Superior temporal gyrus (tissue), 1 donor: ENCODE measurements around the gene KIF18B.
"Not testable (repeated sequence)": the region's sequence is repeated elsewhere in the genome, so short reads cannot be mapped to it uniquely, and the experiment has no call there.

ENCODE experiments used
- DNase-seq: peaks from one replicate; pipeline ENCODE4 v3.0.0-alpha.2; 2016; ENCODE audit errors: extremely low spot score

KIF18B gene

DNA sequence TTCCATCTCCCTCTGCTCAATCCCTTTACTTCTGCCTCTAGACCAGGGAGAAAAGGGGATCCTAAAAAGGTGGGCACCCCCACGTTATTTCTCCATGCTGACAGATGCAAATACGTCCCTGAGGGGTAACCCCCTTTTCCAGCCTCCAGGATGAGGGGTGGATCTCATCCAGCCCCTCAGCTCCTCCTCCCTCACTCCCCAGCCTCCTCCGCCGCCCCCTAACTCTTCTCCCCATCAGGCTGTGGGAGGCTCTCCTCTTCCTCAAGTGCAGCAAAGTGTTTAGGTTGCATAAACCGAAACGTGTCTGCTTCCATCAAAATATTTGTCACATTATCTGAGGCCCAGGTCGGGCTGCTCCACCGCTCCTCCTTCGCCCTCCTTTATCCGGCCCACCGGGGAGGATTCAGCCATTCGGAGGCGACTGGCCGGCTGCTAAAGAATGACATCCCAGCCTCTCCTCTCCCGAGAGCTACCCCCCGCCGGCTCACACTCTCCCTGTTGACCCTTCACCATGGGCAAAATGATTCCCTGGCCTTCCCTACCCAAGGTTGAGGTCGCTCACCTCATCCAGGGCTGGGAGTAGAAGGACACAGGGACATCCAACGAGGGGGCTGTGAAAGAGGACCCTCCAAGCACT lies 21.7 kb upstream of the KIF18B start:
- no peak for DNase-seq

DNA sequence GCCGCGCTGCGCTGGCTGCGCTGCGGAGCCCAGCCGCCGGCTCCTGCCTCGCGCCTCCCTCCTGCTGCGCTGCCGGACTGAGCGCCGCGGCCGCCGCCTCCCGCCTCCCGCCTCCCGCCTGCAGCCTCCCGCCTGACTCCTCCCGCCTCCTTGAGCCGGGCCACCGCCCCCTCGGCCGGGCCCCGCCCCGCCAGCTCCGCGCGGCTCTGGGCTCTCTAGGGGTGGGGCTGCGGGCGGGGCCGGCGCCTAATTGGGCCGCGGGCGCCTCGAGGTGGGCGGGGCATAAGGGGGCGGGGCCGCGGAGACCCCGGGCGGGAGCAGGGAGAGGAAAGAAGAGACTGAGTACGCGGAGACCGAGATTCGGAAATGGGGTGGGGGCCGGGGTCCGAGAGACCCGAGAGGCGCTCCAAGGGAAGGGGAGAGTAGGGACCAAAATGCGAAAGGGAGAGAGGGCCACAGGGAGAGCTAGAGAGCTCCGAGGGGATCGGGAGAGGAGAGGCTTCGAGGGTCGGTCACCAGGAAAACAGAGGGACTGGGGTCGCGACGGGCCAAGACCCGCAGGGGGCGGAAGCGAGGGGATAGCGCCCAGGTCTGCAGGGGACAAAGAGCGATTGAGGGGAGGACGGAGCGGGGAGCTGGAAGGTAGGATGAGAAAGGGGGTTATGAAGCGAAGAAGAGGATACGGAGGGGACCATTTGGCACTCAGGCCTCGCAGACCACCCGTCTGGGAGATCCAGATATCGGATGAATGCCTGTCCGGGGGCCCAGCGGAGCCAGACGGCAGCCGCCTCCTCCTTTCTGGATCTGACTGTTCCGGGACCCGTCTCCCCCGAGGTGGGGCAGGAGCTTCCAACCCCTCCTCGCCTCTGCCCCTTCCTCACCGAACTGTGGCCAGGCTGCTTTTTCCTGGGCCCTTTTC lies 20.9 kb upstream of the KIF18B start, which contains the start of gene C1QL1:
Gene C1QL1 (minus strand): TSS at position 79 of the 919 bp plus-strand sequence. CDS start 255 bp downstream, outside the sequence.
- DNase-seq, result peak; percentile 66

DNA sequence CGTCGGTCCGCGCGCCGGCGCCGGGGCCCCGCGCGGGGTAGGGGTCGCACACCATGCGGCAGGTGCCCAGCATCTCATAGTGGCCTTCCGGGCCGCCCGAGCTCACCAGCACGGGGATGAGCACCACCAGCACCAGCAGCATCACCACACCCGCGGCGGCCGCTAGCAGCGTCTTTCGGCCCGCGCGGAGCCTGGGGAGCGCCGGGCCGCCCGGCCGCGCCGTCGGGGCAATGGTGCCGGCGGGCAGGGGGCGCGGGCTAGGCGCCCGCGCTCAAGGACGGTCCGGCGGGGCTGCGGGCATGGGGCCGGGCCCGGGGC lies 20.3 kb upstream of the KIF18B start:
- no peak for DNase-seq

DNA sequence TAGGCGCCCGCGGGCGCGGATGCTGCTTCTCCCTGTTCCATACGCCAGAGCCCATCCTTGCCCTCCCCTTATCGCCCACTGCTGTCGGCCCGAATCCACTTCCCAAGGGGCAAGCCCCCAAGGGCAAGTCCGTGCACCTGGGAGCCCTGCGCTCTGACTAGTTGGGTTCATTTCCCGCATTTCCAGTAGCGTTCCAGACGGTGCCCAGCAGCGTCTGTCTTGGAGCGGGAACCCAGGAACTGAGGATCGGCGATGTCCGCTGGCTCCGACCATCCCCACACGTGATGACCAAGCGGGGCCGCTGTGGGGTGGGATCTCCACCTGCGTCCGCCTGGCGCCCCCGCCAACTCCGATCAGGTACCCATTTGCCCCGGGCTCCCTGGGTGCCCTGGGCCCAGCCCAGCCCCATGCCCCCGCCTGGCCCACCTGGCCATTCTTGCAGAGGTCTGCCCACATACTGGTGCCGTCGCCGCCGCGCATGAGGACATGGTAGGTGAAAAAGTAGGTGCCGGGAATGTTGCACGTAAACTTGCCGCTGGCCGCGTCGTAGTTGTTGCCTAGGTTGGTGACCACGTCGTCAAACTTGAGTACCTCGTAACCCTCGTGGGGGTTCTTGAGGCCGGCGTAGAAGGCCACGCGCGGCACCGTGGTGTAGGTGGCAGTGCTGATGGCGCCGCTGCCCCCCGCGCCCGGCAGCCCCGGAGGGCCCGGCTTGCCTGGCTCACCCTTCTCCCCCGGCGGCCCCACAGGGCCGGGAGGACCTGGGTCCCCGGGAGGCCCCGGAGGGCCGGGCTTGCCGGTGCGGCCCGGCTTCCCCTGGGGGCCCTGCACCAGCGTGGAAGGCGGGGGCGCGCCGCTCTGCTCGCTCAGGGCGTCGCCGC lies 19.7 kb upstream of the KIF18B start:
- no peak for DNase-seq

DNA sequence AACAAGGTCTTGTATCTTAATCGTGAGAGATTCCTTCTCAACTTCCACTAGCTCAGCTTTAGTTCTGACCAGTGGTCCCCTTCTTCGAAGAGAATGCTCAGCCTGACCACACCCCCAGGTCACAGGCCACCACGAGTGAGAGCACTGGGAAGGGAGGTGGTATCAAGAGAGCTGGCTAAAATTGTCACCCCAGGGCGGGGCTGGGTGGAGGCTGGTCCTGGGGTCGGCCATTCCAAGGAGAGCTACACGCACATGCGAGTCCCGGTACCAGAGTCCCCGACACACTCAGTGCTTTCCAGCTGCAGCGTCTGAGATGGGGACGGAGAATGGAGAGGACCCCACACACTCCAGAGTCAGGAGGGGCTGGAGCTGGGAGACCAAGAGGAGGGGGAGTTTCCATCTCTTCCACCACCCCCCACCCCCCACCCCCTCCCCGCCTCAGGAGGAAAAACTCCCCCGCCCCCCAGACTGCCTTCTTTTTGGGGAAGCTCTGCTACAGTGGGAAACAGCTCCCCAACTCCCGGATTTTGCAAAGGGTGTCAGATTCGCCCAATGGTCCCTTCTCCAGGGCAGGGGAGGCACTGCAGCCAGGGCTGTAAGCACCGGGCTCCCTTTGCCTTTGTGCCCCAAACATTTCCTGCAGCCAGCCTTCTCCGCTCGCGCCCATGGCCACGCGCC lies 18.9 kb upstream of the KIF18B start:
- no peak for DNase-seq

DNA sequence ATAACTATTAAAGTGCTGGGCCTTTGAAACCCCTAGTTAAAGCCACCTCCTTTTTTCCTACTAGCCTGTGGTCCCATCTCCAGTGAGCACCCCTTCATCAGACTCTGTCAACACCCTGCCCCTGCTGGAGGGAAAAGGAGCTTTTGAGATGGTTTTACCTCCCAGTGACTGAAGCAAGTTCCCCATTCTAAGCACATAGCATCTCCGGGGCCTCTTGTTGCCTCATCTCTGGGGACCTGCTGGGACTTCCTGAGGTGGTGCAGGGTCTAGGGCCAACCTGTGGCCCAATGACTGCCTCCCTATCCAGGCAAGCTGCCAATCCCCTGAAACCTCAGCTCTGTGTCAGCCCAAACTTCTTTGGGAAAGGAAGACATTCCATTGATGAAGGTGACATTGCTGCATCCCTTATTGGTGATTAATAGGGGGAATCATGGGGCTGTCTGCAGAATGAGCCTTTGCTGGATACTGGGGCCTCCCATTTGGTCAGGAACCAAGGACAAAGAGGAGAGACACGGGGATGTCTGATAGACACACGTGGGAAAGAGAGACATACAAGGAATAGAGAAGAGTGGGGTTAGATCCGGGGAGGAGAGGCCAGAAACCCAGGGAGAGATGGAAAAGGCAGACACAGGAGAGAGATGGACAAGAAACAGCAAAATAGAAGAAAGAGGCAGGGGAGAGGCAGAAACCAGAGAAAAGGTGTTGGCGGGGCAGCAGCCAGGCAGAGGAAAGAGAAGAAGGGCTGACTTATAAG lies 18.1 kb upstream of the KIF18B start:
- no peak for DNase-seq

DNA sequence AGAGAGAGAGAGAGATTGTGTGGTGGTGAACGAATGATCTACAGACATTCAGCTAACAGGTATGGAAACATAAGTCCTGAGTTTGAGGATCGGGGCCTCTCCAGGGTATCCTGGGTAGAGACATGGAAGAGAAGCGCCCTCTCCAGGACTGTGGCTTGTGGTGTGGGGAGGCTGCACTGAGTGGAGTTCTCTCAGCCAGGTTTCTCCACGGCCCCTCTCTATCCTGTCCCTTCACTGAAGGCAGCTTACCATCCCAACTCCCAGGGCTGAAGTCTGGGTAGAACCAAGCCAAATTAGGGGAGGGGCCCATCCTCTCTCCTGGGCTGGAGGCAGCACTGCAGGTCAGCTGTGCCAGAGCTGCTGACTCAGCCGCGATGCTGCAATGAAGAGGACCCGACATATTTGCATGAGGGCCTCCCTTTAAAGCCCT lies 14.4 kb upstream of the KIF18B start:
- DNase-seq, result no peak

DNA sequence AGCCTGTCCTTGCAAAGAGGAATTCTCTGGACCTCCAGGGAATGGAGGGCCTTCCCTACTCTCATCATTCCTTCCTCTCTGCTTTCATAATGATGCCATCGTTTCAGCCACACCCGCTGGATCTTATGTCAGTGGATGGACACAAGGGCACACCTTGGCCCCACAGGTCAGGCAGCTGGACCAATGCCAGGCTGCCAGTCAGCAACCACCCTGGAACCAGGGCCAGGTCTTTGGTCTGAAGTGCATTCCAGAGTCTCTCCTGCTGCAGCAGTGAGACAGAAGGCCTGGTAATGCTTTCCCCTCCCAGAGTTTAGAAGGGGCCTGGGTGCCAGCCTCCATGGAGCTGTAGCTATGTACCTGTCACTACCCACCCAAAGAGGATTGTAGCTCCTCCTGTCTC lies 13.1 kb upstream of the KIF18B start:
- DNase-seq, result no peak

DNA sequence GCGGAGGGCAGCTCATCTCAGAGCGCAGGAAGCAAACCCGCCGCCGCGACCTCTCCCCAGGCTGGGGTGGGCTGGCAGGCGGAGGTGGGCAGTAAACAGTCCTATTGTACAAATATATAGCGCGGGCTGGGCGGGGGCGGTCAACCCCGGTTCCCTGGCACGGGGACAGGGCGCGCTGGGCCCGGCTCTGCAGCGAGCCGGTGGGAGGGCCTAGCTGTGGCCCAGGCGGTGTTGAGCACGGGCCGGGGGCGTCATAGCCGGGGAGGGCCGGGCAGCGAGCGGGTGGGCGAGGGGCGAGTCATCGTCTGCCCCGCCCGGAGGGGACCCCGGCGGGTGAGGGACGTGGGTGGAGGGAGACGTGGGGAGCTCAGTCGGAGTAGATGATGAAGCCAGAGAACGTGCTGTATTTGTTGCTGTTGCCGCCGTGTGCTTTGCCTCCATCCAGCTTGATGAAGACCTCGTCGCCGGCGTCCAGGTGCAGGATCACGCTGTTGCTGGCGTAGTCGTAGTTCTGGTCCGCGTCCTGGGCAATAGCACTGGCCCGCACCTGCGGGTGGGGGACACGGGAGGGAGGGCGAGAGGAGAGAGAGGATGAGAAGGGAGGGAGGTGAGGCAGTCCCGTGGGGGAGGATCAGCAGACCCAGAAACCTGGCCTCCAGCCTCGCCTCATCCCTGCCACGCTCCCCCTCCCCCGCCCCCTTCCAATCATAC lies 12.4 kb upstream of the KIF18B start:
- no peak for DNase-seq

DNA sequence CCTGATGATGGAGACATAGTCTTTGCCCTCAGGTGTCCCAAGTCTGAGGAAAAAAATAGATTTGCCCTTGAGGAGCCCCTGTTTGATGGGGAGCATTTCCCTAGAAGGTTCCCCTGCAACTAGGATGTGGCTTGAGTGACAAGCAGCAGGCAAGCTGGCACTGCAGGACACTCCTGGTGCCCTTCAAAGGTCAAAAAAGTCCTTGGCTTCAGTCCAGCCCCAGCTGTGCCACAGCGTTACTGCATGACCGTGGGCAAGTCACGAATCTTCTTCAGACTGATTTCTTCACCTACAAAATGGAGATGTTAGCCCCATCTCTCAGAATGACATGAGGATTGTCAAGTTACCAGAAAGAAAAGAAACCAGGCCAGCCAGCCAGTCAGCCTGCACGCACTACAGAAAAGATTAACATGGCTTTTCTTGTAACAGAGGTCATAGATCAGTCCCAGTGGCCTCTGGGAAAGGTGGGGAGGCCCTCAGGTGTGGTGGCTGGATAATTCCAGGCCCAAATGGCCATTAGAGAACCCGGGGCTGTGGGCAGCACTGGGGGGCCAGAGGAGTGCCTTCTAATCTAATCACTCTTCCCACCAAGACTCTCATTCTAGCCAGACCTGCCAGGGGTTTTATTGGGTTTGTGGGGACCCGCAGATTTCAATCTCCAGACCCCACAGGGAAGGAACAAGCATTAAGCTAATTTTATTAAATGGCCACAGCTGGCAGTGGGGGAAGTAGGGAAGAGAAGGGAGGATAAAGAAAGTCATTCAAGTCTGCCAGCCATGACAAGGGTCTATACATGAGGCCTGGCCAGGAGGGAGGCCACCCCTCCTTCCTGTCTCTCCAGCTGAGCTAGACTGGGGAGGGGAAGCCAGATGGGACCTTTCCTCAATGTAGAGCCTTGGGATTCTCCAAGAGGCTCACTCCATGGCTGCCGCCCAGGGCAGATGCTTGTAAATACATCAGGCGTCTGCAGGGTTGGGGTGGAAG lies 9.7 kb upstream of the KIF18B start:
- peak; percentile 31 for DNase-seq

DNA sequence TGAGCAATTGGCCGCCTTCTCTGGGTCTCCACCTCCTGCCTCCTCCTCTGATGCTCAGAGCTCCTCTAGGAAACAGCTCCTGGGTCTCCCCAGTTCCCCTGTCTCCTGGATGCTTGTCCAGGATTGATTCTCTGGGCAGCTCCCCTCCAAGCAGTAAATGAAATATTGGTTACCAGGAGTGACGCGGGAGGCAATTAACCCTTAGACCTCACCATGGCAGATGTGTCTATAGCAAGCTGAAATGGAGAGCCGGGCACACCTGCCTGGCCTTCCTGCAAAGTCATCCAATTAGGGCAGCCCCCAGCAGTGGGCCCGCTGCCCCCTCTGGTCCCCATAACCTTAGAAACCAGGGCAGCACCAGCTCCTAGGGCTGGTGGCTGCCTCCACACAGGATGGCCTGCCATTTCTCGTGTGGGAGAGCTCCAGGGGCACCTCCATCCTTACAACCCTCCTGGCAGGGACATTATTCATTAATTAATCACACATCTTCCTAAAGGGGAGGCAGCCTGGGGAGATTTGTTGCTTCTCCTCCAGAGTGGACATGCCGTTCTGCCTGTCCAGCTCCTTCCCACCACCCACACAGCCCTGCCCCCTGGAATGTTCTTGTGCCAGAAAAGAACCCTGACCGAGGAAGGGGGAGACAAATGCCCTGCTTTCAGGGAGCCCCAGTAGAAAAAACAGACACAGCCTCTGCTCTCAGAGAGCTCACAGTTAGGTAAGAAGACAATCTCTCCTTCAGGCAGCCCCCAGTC lies 8.3 kb upstream of the KIF18B start:
- DNase-seq, result no peak

DNA sequence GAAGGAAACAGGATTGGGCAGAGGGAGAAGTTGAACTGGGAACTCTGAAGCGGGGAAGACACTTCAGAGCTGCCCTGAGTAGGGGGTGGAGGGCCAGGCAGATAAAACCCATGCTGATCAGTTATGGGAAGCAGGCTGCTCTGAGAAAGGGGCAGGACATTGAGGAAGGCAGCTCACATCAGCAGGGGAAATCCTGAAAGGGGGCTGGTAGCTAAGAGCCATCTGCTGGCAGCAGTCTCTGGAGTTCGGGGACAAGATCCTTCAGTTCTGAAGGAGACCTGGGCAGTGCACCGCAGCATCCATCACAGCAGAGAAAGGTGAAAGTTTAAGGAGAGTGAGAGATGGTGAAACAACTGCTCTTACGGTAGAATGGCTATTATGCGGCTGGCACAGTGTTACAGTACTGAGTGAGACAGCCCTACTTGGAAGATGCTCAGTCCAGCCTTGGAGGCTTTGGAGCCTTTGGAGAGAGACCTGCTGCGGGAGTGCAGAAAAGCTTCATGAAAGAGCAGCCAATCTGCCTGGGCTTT lies 5.4 kb upstream of the KIF18B start:
- no peak for DNase-seq

DNA sequence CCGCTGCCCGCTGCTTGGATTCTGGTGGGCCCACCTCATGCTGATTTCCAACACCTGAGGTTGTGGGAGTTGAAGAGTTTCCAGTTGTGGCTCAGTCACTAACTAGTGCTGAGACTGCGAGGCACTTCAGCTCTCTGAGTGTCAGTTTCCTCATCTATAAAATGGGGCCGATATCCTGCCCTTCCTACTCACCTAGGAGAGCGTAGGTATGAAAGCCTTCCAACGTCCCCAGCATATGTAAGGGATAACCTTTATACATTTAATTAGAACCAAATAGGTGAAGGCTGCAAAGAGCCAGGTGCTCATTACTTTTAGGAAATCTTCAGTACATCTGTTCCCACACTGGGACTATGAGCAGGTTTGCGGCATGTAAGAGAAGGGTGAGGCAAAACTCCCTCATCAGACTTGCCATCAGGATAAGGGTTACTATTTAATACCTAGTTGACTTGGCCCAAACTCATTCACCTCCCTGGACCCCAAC lies 782 bp upstream of the KIF18B start:
- no peak for DNase-seq

DNA sequence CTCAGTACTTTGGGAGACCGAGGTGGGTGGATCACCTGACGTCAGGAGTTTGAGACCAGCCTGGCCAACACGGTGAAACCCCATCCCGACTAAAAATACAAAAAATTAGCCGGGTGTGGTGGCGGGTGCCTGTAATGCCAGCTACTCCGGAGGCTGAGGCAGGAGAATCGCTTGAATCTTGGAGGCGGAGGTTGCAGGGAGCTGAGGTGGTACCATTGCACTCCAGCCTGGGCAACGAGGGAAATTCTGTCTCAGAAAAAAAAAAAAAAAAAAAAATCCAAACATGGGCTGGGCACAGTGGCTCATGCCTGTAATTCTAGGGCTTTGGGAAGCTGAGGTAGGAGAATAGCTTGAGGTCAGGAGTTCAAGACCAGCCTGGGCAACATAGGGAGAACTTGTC lies 1.9 kb downstream of the KIF18B start:
- DNase-seq, result not testable (repeated sequence)

DNA sequence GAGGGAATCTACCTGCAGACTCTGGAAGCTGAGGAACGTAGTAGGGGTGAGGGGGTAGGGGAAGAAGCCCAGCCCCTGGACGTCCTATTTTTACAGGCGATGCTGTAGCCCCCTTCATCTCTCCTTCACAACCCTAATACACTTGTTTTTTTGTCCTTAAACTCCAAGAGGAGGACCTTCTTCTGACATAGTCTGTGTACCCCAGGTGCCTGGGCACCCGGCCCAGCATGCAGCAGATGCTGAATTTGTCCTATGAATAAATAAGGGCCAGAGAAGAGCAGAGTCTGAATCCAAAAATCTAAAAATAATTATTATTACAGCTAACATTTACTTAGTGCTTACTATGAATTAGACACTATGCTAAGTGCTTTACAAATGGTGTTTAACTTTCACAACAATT lies 5.1 kb downstream of the KIF18B start:
- no peak for DNase-seq

DNA sequence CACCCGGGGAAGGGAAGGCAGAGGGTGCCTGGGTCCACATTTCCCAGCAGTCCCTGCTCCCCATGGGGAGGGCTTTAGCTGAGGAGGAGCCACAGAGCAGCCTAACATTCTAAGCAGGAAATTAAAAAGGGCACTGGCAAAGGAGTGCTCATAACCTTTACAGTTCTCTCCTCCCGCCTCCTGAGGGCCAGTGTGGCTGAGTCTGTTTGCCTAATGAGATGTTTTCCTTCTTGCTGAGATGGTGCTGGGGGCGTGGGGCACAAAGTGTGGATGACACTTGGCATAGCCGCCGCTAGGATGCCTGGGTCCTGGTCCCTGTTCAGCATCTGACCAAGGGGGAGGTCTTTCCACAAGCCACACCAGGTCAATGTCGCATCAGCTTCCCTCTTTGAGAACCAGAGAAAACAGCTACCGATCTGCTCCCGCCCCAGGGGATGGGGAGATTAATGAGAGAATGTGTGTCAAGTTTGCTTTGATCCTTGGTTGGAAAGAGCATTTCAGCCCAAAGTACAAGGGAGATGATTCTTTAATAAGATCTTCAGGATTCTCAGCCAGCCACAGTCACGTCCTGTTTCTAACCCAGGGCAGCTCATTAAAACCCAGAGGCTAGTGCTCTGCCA lies 5.8 kb downstream of the KIF18B start:
- DNase-seq, result no peak

DNA sequence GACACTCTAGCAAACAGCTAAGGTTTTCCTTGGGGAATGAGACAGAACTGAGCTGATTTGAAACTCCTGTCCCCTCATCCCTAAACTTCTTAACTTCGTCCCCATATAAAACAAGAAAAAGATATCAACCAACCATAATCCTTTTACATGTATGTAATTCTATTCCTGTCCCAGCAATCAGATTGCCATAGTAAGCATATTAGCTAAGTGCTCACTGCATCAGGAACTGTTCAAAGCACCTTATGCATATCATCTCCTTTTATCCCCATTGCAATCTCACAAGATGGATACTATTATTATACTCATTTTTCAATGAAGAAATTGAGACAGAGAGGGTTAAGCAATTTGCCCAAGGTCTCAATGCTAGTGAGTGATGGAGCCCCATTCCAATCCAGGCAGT lies 6.8 kb downstream of the KIF18B start:
- DNase-seq, result no peak
